OCI-LY1 (cell line): ENCODE results near the gene TRIM29.

Experiments
- CTCF ChIP-seq: fragments of 200-600 bp; sonication (generic), shearing (Covaris generic); IDR thresholded peaks from 2 replicates; pipeline ENCODE4 v1.5.1; 2017; ENCODE audit warnings: mild to moderate bottlenecking, antibody characterized with exemption, low read length, moderate library complexity, mixed read lengths
- EZH2 ChIP-seq: fragments of 200-600 bp; sonication (generic), shearing (Covaris generic); IDR thresholded peaks from 2 replicates; pipeline ENCODE4 v1.8.0; 2017; ENCODE audit warnings: borderline replicate concordance, mixed run types, mild to moderate bottlenecking, antibody characterized with exemption, low read length, moderate library complexity, mixed read lengths

- TF ChIP-seq CTCF: no peak
- TF ChIP-seq EZH2: no peak
Measured at GRCh38 chr11:120109531-120109930, 28.4 kb downstream of the TRIM29 start.
